GM10248 (cell line): ENCODE data around the gene LRP1.

Experiments used
- CTCF ChIA-PET: fragments of 300-600 bp; sonication (Branson Sonifier 250); formaldehyde crosslinking; extraction: SDS; loops from one replicate; lab custom pipeline; 2021; ENCODE audit warnings: antibody characterized with exemption; lab: Yijun Ruan, JAX
- POLR2A ChIA-PET: fragments of 350-650 bp; sonication (Branson Sonifier 250); formaldehyde crosslinking; extraction: SDS; loops from one replicate; lab custom pipeline; 2020; ENCODE audit warnings: antibody characterized with exemption; lab: Yijun Ruan, JAX
- DNase-seq: peaks from one replicate; pipeline ENCODE4 v3.0.0; 2012; ENCODE audit errors: extremely low spot score
- CTCF ChIP-seq: IDR thresholded peaks from 2 replicates; pipeline ENCODE4 v1.5.1; 2012; ENCODE audit warnings: mild to moderate bottlenecking, low read depth; ENCODE audit errors: extremely low read depth, missing control alignments, control extremely low read depth

LRP1 gene

GRCh38 chr12:57090490-57090889 lies 37.8 kb upstream of the LRP1 start:
- peak; percentile 6 for DNase-seq
- TF ChIP-seq CTCF = no peak
- ChIA-PET CTCF (interaction anchor here (1.1 to 16.3 kb wide), 3 partner anchors 18 to 28 kb away, joined by 5 to 213 read pairs (median 81); partner anchors contain the start of gene STAT6), POLR2A (no interaction called here)

- peak; percentile 3 for DNase-seq
- CTCF ChIA-PET = interaction anchor here (6.1 to 16.3 kb wide), 2 partner anchors 17 to 20 kb away, joined by 81 to 213 read pairs; partner anchors contain the start of gene STAT6
- POLR2A ChIA-PET = interaction anchor here (0.7 kb wide), 1 partner anchor 25 kb away, joined by 3 read pairs; no protein-coding TSS in a partner anchor
- no peak for TF ChIP-seq CTCF
Observed at GRCh38 chr12:57090924-57091637, 37.2 kb upstream of the LRP1 start.

- no peak for DNase-seq
- ChIA-PET CTCF (interaction anchor here (0.8 to 16.3 kb wide), 10 partner anchors 9 to 91 kb away, joined by 3 to 213 read pairs (median 4); partner anchors contain the start of genes NEMP1 and STAT6), POLR2A (interaction anchor here (0.7 to 0.8 kb wide), 3 partner anchors 13 to 26 kb away, joined by 3 to 4 read pairs (median 3); partner anchors contain the start of gene NEMP1)
- no peak for TF ChIP-seq CTCF
Observed at GRCh38 chr12:57091638-57092528, 36.4 kb upstream of the LRP1 start.

- no peak for TF ChIP-seq CTCF
- CTCF ChIA-PET = interaction anchor here (0.8 to 16.3 kb wide), 11 partner anchors 10 to 91 kb away, joined by 3 to 213 read pairs (median 4); partner anchors contain the start of genes NEMP1 and STAT6
- POLR2A ChIA-PET = interaction anchor here (0.7 to 0.8 kb wide), 2 partner anchors 14 to 19 kb away, joined by 3 to 4 read pairs; partner anchors contain the start of gene NEMP1
- DNase-seq = no peak
Observed at GRCh38 chr12:57092529-57092862, 35.8 kb upstream of the LRP1 start.

- DNase-seq = no peak
- CTCF ChIA-PET = interaction anchor here (0.9 to 16.3 kb wide), 13 partner anchors 10 to 144 kb away, joined by 3 to 213 read pairs (median 4); partner anchors contain the start of genes NEMP1 and STAT6
- POLR2A ChIA-PET = interaction anchor here (0.7 to 1.3 kb wide), 2 partner anchors 11 to 14 kb away, joined by 3 to 12 read pairs; partner anchors contain the start of gene NEMP1
- TF ChIP-seq CTCF = no peak
Observed at GRCh38 chr12:57092876-57093414, 35.3 kb upstream of the LRP1 start.
